H1 (cell line): ENCODE data around the gene LAYN. TPM values are rescaled to one million over a fixed set of nuclear protein-coding genes. Genes with fewer than 3 reads are reported as not detected.

Experiments
- CTCF ChIA-PET: fragments of 300-600 bp; sonication (Branson Sonifier 250); formaldehyde crosslinking; loops from one replicate; lab custom pipeline; 2021; ENCODE audit not compliant: partially characterized antibody; lab: Charles Lee
- POLR2A ChIA-PET: fragments of 300-600 bp; sonication (Branson Sonifier 250); formaldehyde crosslinking; loops from one replicate; lab custom pipeline; 2021; ENCODE audit warnings: inconsistent platforms; ENCODE audit not compliant: partially characterized antibody; lab: Charles Lee
- DNase-seq, 2 experiments: peaks; one replicate each; pipeline versions ENCODE4 v3.0.0 to v3.0.0-alpha.2; 2010 to 2022; ENCODE audit warnings: low spot score in 2 of 2, low read depth in 1 of 2, mixed read lengths in 1 of 2
- FAIRE-seq: peaks from 2 replicates; lab custom pipeline; 2011; peaks lifted over from hg19 to GRCh38; lab: Jason Lieb, UNC
- H2AFZ ChIP-seq: 2 replicates; pipeline ENCODE4 v1.8.1; 2012; ENCODE audit warnings: low read length, inconsistent platforms
- H2AK5ac ChIP-seq: 2 replicates; pipeline ENCODE4 v1.6.1; 2013; ENCODE audit warnings: low read depth, low read length
- H2BK120ac ChIP-seq: replicated peaks from 2 replicates; pipeline ENCODE3; 2013; ENCODE audit warnings: low read depth, low read length, inconsistent platforms
- H2BK12ac ChIP-seq: 2 replicates; pipeline ENCODE4 v1.6.1; 2013; ENCODE audit warnings: low read depth, low read length
- H2BK15ac ChIP-seq: 2 replicates; pipeline ENCODE4 v1.6.1; 2013; ENCODE audit warnings: low read length
- H2BK20ac ChIP-seq: 2 replicates; pipeline ENCODE4 v1.6.1; 2013; ENCODE audit warnings: low read length
- H2BK5ac ChIP-seq: 2 replicates; pipeline ENCODE4 v1.6.1; 2013; ENCODE audit warnings: low read depth, low read length
- H3K14ac ChIP-seq: 2 replicates; pipeline ENCODE4 v1.6.1; 2013; ENCODE audit warnings: inconsistent platforms; ENCODE audit not compliant: insufficient read length
- H3K18ac ChIP-seq: 2 replicates; pipeline ENCODE4 v1.6.1; 2013; ENCODE audit warnings: low read length; ENCODE audit errors: extremely low read depth
- H3K23ac ChIP-seq: 2 replicates; pipeline ENCODE4 v1.6.1; 2013; ENCODE audit warnings: inconsistent platforms; ENCODE audit not compliant: insufficient read length
- H3K23me2 ChIP-seq: 2 replicates; pipeline ENCODE4 v1.6.1; 2013; ENCODE audit warnings: low read depth, low read length
- H3K27ac ChIP-seq: 2 replicates; pipeline ENCODE4 v1.6.1; 2011; ENCODE audit warnings: low read depth, low read length, inconsistent platforms
- H3K27me3 ChIP-seq, 4 experiments: replicated peaks in 1 of 4; 1 replicate in 1 of 4; 2 replicates in 3 of 4; pipeline versions ENCODE4 v1.6.1 to v1.8.1; 2011 to 2013; ENCODE audit warnings: low read length in 3 of 4, mild to moderate bottlenecking in 3 of 4, inconsistent platforms in 2 of 4, mixed read lengths in 2 of 4, moderate library complexity in 1 of 4; ENCODE audit not compliant: control insufficient read depth in 3 of 4, insufficient read depth in 3 of 4; ENCODE audit errors: extremely low read depth in 1 of 4
- H3K36me3 ChIP-seq, 4 experiments: 2 replicates each; pipeline versions ENCODE4 v1.6.1 to v1.8.1; 2011 to 2013; ENCODE audit warnings: mild to moderate bottlenecking in 4 of 4, low read length in 3 of 4, moderate library complexity in 2 of 4, control low read depth in 1 of 4, inconsistent platforms in 1 of 4; ENCODE audit not compliant: insufficient read depth in 4 of 4, control insufficient read depth in 2 of 4
- H3K4ac ChIP-seq: replicated peaks from 2 replicates; pipeline ENCODE3; 2013; ENCODE audit warnings: low read length, low read depth, mixed read lengths, inconsistent platforms; ENCODE audit not compliant: insufficient read length
- H3K4me1 ChIP-seq, 4 experiments: replicated peaks in 1 of 4; 1 replicate in 1 of 4; 2 replicates in 3 of 4; pipeline versions ENCODE4 v1.6.1 to v1.8.1; 2011 to 2013; ENCODE audit warnings: low read length in 3 of 4, inconsistent platforms in 2 of 4, mixed read lengths in 1 of 4; ENCODE audit not compliant: insufficient read depth in 4 of 4, control insufficient read depth in 3 of 4
- H3K4me2 ChIP-seq, 2 experiments: 2 replicates each; pipeline versions ENCODE4 v1.6.1 to v1.8.1; 2011 to 2013; ENCODE audit warnings: low read depth in 2 of 2, low read length in 2 of 2, control low read depth in 1 of 2, inconsistent platforms in 1 of 2, mild to moderate bottlenecking in 1 of 2; ENCODE audit not compliant: insufficient read depth in 1 of 2
- H3K4me3 ChIP-seq, 4 experiments: fragments of 200-600, 300-600 bp in 1 of 4; sonication (generic), shearing (Covaris generic), sonication (Bioruptor Twin) in 1 of 4; 2 replicates each; pipeline versions ENCODE4 v1.5.1 to v1.8.1; 2011 to 2016; ENCODE audit warnings: low read length in 4 of 4, low read depth in 3 of 4, control low read depth in 2 of 4, inconsistent platforms in 2 of 4, mild to moderate bottlenecking in 2 of 4, mixed read lengths in 1 of 4, moderate library complexity in 1 of 4; ENCODE audit not compliant: insufficient read depth in 2 of 4; ENCODE audit errors: extremely low read depth in 1 of 4
- H3K56ac ChIP-seq: replicated peaks from 2 replicates; pipeline ENCODE3; 2013; ENCODE audit warnings: low read depth, mild to moderate bottlenecking, mixed read lengths, low read length, inconsistent platforms; ENCODE audit not compliant: insufficient read length
- H3K79me1 ChIP-seq: 2 replicates; pipeline ENCODE4 v1.6.1; 2013; ENCODE audit warnings: low read depth, low read length, control low read depth
- H3K79me2 ChIP-seq, 2 experiments: 2 replicates each; pipeline versions ENCODE4 v1.6.1 to v1.8.1; 2012 to 2013; ENCODE audit warnings: low read length in 2 of 2, mild to moderate bottlenecking in 2 of 2, inconsistent platforms in 1 of 2; ENCODE audit not compliant: insufficient read depth in 2 of 2, control insufficient read depth in 1 of 2
- H3K9ac ChIP-seq, 4 experiments: replicated peaks in 1 of 4; 1 replicate in 1 of 4; 2 replicates in 3 of 4; pipeline versions ENCODE4 v1.6.1 to v1.8.1; 2011 to 2013; ENCODE audit warnings: low read depth in 3 of 4, low read length in 3 of 4, control low read depth in 2 of 4, mild to moderate bottlenecking in 2 of 4, moderate library complexity in 2 of 4, inconsistent platforms in 1 of 4; ENCODE audit errors: extremely low read depth in 1 of 4
- H3K9me3 ChIP-seq, 2 experiments: 2 replicates each; pipeline versions ENCODE4 v1.6.1 to v1.8.1; 2012 to 2013; ENCODE audit warnings: mild to moderate bottlenecking in 2 of 2, moderate library complexity in 2 of 2, control low read depth in 1 of 2, inconsistent platforms in 1 of 2, low read depth in 1 of 2, low read length in 1 of 2, mixed read lengths in 1 of 2; ENCODE audit not compliant: insufficient read depth in 2 of 2
- H4K20me1 ChIP-seq, 2 experiments: replicated peaks in 1 of 2; 2 replicates each; pipeline versions ENCODE3 to v1.8.1; 2011 to 2013; ENCODE audit warnings: inconsistent platforms in 2 of 2, low read length in 2 of 2, mild to moderate bottlenecking in 1 of 2; ENCODE audit not compliant: insufficient read depth in 2 of 2, control insufficient read depth in 1 of 2
- H4K5ac ChIP-seq: 2 replicates; pipeline ENCODE4 v1.6.1; 2013; ENCODE audit warnings: low read length, low read depth, mixed read lengths, inconsistent platforms; ENCODE audit not compliant: insufficient read length
- H4K8ac ChIP-seq: 2 replicates; pipeline ENCODE4 v1.8.0; 2013; ENCODE audit warnings: mild to moderate bottlenecking, moderate library complexity, low read length, inconsistent platforms; ENCODE audit not compliant: insufficient read depth; ENCODE audit errors: extremely low read depth
- H4K91ac ChIP-seq: replicated peaks from 2 replicates; pipeline ENCODE3; 2013; ENCODE audit warnings: low read length, mixed read lengths, inconsistent platforms; ENCODE audit not compliant: insufficient read length
- ATF2 ChIP-seq: IDR thresholded peaks from 2 replicates; pipeline ENCODE4 v1.6.1; 2012; ENCODE audit warnings: low read length, inconsistent platforms
- EP300 ChIP-seq, 2 experiments: IDR thresholded peaks; 1 replicate in 1 of 2; 2 replicates in 1 of 2; pipeline ENCODE4 v1.6.1; 2011 to 2012; ENCODE audit warnings: low read depth in 2 of 2, low read length in 2 of 2, mild to moderate bottlenecking in 2 of 2, borderline replicate concordance in 1 of 2, inconsistent platforms in 1 of 2, moderate library complexity in 1 of 2
- MAFK ChIP-seq: IDR thresholded peaks from 2 replicates; pipeline ENCODE4 v1.6.1; 2012; ENCODE audit warnings: low read depth, mild to moderate bottlenecking, improper control_type of control experiment, low read length
- RNF2 ChIP-seq: fragments of 200-900, 300-1000 bp; sonication (generic); IDR thresholded peaks from 2 replicates; pipeline ENCODE4 v1.7.1; 2016; ENCODE audit warnings: borderline replicate concordance, low read depth, mild to moderate bottlenecking, antibody characterized with exemption, low read length; ENCODE audit not compliant: poor library complexity, severe bottlenecking; ENCODE audit errors: missing control alignments
- SIX5 ChIP-seq: IDR thresholded peaks from 2 replicates; pipeline ENCODE4 v1.6.1; 2011; ENCODE audit warnings: mild to moderate bottlenecking, low read depth, low read length
- TAF7 ChIP-seq: optimal IDR thresholded peaks from 2 replicates; pipeline ENCODE3; 2011; ENCODE audit warnings: low read depth, mild to moderate bottlenecking, inconsistent platforms, low read length, moderate library complexity, borderline replicate concordance
- TEAD4 ChIP-seq: IDR thresholded peaks from 2 replicates; pipeline ENCODE4 v1.6.1; 2012; ENCODE audit warnings: low read depth, low read length, inconsistent platforms, mixed read lengths
- USF2 ChIP-seq: IDR thresholded peaks from 2 replicates; pipeline ENCODE4 v1.6.1; 2011; ENCODE audit warnings: low read length, improper control_type of control experiment
- WGBS, 2 experiments: shearing (Covaris generic) in 1 of 2; methylation state at CpG; one replicate each; pipeline versions ENCODE4 v1.1.6 to v1.1.7; 2013 to 2015; ENCODE audit warnings: low lambda C conversion rate in 2 of 2, mixed read lengths in 2 of 2, inconsistent platforms in 1 of 2, low coverage in 1 of 2, missing lambda C conversion rate in 1 of 2; ENCODE audit not compliant: insufficient replicate concordance in 2 of 2, insufficient coverage in 1 of 2, insufficient read length in 1 of 2; ENCODE audit errors: extremely low coverage in 1 of 2, missing lambda C conversion rate in 1 of 2; 5-methylcytosine and 5-hydroxymethylcytosine counted together
- polyA plus RNA-seq, 7 experiments: library from polyadenylated mRNA; depleted of rRNA in 3 of 7; stranded (reverse) in 5 of 7; unstranded in 2 of 7; fragments of >200 nt in 5 of 7; fragments of 200-250 nt in 2 of 7; gene quantifications; 1 replicate in 5 of 7; 2 replicates in 1 of 7; 4 replicates in 1 of 7; pipeline versions ENCODE4 v1.2.1 to v1.2.3, GENCODE V29; 2011 to 2013; ENCODE audit warnings: missing spikeins in 2 of 7, mixed read lengths in 2 of 7
- total RNA-seq: library from RNA; stranded (reverse); fragmentation: NEBNext Ultra II Directional; extraction: Animal tissue kit (Norgen Biotek cat#: 25700); gene quantifications from 2 replicates; pipeline ENCODE4 v1.2.1, GENCODE V29; 2021

LAYN gene
- total and polyA plus RNA-seq, 2 of the 8 experiments (the other 6 are each of a cell fraction or from before 2014, with no cell fraction given), result 4.2 to 9.3 TPM

- no peak overlapping the region for H2BK20ac ChIP-seq
- DNase-seq (no peak), FAIRE-seq (no peak)
- H3K18ac ChIP-seq, result no peak overlapping the region
- H3K79me2 ChIP-seq, result no peaks in the 10 kb centered on the region
- no peak overlapping the region for H3K23ac ChIP-seq
- CTCF ChIA-PET, result interaction anchor here (1.4 to 6.1 kb wide), 5 partner anchors 10 to 15 kb away, joined by 3 to 30 read pairs (median 3); no protein-coding TSS in a partner anchor
- H3K56ac ChIP-seq, result no peak overlapping the region
- no peak overlapping the region for H3K4me2 ChIP-seq
- H3K14ac ChIP-seq, result no peak overlapping the region
- H2AFZ ChIP-seq, result no peak overlapping the region
- no peak overlapping the region for H3K4me3 ChIP-seq
- H3K4ac ChIP-seq, result no peak overlapping the region
- no peak overlapping the region for H2BK12ac ChIP-seq
- no peaks in the 10 kb centered on the region for H3K79me1 ChIP-seq
- no peak overlapping the region for H3K27ac ChIP-seq
- no peaks in the 10 kb centered on the region; a peak in 1 of 8 replicates for H3K36me3 ChIP-seq
- H2BK15ac ChIP-seq, result no peak overlapping the region
- no peak overlapping the region for H3K9ac ChIP-seq
- H3K4me1 ChIP-seq, result peaks cover 0 to 17% (median 3%) of the 10 kb centered on the region in 4 experiments; a peak in 4 of 7 replicates
- POLR2A ChIA-PET, result interaction anchor here (0.7 kb wide), 1 partner anchor 33 kb away, joined by 3 read pairs; no protein-coding TSS in a partner anchor
- WGBS, 2 experiments, result 81% methylated on average over 11 of the region's 11 CpGs; no CpG with 5 or more reads in 1 of the 2 experiments
- no peak overlapping the region for H2BK5ac ChIP-seq
- H3K9me3 ChIP-seq, result no peaks in the 10 kb centered on the region
- no peak overlapping the region for H4K91ac ChIP-seq
- no peak overlapping the region for H4K5ac ChIP-seq
- H4K20me1 ChIP-seq, result no peaks in the 10 kb centered on the region
- H3K27me3 ChIP-seq, result 0 out of 7 replicates have a peak, but pooled peaks cover 0 to 1% (median 0%) of the 10 kb centered on the region in 4 experiments
- H2BK120ac ChIP-seq, result no peak overlapping the region
- no peak overlapping the region for H2AK5ac ChIP-seq
- H3K23me2 ChIP-seq, result no peaks in the 10 kb centered on the region; the same call in 1 of the 2 replicates
- no peak overlapping the region for H4K8ac ChIP-seq
- TF ChIP-seq ATF2 (no peak), SIX5 (no peak), TAF7 (no peak), RNF2 (no peak), EP300 (IDR thresholded peaks at IDR 0.05; ENCODE audit: borderline replicate concordance in 1 of 2, low read depth in 2 of 2, low read length in 2 of 2) (no peak), TEAD4 (no peak), MAFK (no peak), USF2 (no peak)
Observed at GRCh38 chr11:111549196-111549868, 8.8 kb downstream of the LAYN start.
